ENCODE results near the gene STXBP3.
"Not testable (repeated sequence)": the region's sequence is repeated elsewhere in the genome, so short reads cannot be mapped to it uniquely, and the experiment has no call there.

The STXBP3 gene

GRCh38 chr1:108777839-108778238 is 31.4 kb downstream of the STXBP3 start:
- no peak for DNase-seq (ENCODE audit: low spot score)
- TF ChIP-seq CTCF (IDR thresholded peaks at IDR 0.05; ENCODE audit: extremely low read depth, insufficient read depth, missing control alignments): no peak
- in situ Hi-C loops (cut with MboI; ENCODE audit: low pct_unique_long_range_greater_than_20kb, low sequenced_read_pairs, unreplicated experiment): no loop called here

- in situ Hi-C loops (cut with MboI; ENCODE audit: low pct_unique_long_range_greater_than_20kb, low sequenced_read_pairs, unreplicated experiment): no loop called here
- TF ChIP-seq CTCF (IDR thresholded peaks at IDR 0.05; ENCODE audit: extremely low read depth, insufficient read depth, missing control alignments): no peak
These were observed 33.0 kb downstream of the STXBP3 start for GRCh38 chr1:108779455-108779854.

GRCh38 chr1:108780937-108781574 is 34.6 kb downstream of the STXBP3 start:
- no peak for TF ChIP-seq CTCF (IDR thresholded peaks at IDR 0.05; ENCODE audit: extremely low read depth, insufficient read depth, missing control alignments)
- in situ Hi-C loops (cut with MboI; ENCODE audit: low pct_unique_long_range_greater_than_20kb, low sequenced_read_pairs, unreplicated experiment): no loop called here
- DNase-seq (ENCODE audit: low spot score): no peak

More at GRCh38 chr1:108779455-108779854, 33.0 kb downstream of the STXBP3 start:
- no peak for DNase-seq (ENCODE audit: low spot score)

GRCh38 chr1:108781575-108781944 is 35.1 kb downstream of the STXBP3 start:
- in situ Hi-C loops (cut with MboI; ENCODE audit: low pct_unique_long_range_greater_than_20kb, low sequenced_read_pairs, unreplicated experiment); DNase-seq (ENCODE audit: low spot score): not testable (repeated sequence)

- in situ Hi-C loops (cut with MboI; ENCODE audit: low pct_unique_long_range_greater_than_20kb, low sequenced_read_pairs, unreplicated experiment): no loop called here
- TF ChIP-seq CTCF (IDR thresholded peaks at IDR 0.05; ENCODE audit: extremely low read depth, insufficient read depth, missing control alignments): no peak
- DNase-seq (ENCODE audit: low spot score): no peak
These were observed 38.8 kb downstream of the STXBP3 start for GRCh38 chr1:108785264-108785663.

GRCh38 chr1:108785880-108786279 is 39.4 kb downstream of the STXBP3 start:
- no peak for DNase-seq (ENCODE audit: low spot score)
- in situ Hi-C loops (cut with MboI; ENCODE audit: low pct_unique_long_range_greater_than_20kb, low sequenced_read_pairs, unreplicated experiment): no loop called here
- TF ChIP-seq CTCF (IDR thresholded peaks at IDR 0.05; ENCODE audit: extremely low read depth, insufficient read depth, missing control alignments): no peak

- in situ Hi-C loops (cut with MboI; ENCODE audit: low pct_unique_long_range_greater_than_20kb, low sequenced_read_pairs, unreplicated experiment): no loop called here
- no peak for DNase-seq (ENCODE audit: low spot score)
- no peak for TF ChIP-seq CTCF (IDR thresholded peaks at IDR 0.05; ENCODE audit: extremely low read depth, insufficient read depth, missing control alignments)
These were observed 45.3 kb downstream of the STXBP3 start for GRCh38 chr1:108791790-108792189.
